GM12801 (cell line): Measurements from ENCODE around the gene KIF22.

Experiments
- TF ChIP-seq, protein P1 (sequence below): IDR thresholded peaks from one replicate; pipeline ENCODE4 v1.5.1; 2011; ENCODE audit warnings: control low read depth; ENCODE audit not compliant: insufficient read length; ENCODE audit errors: extremely low read depth

KIF22 gene

DNA sequence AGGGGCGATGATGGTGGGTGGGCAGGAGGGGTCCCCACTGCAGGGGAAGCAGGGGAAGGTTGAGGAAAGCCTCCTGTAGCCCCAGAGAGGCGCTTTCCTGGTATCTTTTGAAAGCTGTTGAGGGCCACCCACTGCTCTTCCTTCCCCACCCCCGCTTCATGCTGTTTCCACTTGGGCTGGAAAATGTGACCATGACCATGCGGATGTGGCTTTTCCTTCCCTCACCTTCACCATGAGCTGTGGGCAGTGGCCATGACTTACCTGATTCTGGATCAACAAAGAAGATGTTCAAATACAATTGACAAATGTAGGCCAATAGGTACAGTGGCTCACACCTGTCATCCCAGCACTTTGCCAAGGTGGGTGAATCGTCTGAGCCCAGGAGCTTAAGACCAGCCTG, 43.5 kb downstream of the KIF22 start:
- TF ChIP-seq, protein P1, sequence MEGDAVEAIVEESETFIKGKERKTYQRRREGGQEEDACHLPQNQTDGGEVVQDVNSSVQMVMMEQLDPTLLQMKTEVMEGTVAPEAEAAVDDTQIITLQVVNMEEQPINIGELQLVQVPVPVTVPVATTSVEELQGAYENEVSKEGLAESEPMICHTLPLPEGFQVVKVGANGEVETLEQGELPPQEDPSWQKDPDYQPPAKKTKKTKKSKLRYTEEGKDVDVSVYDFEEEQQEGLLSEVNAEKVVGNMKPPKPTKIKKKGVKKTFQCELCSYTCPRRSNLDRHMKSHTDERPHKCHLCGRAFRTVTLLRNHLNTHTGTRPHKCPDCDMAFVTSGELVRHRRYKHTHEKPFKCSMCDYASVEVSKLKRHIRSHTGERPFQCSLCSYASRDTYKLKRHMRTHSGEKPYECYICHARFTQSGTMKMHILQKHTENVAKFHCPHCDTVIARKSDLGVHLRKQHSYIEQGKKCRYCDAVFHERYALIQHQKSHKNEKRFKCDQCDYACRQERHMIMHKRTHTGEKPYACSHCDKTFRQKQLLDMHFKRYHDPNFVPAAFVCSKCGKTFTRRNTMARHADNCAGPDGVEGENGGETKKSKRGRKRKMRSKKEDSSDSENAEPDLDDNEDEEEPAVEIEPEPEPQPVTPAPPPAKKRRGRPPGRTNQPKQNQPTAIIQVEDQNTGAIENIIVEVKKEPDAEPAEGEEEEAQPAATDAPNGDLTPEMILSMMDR: no peak

DNA sequence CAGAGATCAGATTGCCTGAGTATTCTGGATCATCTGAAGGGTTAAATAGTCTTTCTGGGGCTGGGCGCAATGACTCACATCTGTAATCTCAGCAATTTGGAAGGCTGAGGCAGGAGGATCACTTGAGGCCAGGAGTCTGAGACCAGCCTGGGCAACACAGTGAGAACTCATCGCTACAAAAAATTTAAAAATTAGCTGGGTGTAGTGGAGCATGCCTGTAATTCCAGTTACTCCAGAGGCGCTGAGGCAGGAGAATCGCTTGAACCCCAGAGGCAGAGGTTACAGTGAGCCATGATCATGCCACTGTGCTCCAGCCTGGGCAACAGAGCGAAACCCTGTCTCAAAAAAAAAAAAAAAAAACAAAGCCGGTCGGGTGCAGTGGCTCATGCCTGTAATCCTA, 45.4 kb downstream of the KIF22 start:
- TF ChIP-seq, protein P1: no peak

DNA sequence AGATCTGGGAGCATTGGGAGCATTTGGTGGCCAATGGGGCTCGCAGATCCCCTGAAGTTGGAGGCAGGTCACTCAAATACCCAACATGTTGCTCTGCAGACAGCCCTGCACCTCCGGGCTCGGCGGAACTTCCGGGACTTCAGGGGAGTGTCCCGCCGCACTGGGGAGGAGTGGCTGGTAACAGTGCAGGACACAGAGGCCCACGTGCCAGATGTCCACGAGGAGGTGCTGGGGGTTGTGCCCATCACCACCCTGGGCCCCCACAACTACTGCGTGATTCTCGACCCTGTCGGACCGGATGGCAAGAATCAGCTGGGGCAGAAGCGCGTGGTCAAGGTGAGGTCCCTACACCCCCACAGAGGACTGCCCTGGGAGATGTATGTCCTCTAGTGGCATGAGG, 46.1 kb downstream of the KIF22 start:
- TF ChIP-seq, protein P1: no peak

DNA sequence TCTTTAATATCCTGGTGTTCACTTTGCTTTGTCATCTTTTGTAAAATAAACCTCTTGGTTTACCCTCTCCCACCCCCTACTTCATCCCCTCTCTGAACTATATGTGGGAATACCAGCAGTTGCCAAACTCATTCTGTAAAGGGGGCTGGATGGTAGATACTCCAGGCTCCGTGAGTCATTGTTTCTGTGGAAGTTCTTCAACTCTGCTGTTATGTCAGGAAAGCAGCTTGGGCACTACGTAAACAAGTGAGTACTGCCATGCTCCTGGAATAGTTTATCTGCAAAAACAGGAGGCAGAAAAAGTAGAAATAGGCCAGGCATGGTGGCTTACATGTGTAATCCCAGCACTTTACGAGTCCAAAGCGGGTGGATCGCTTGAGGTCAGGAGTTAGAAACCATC, 47.3 kb downstream of the KIF22 start:
- TF ChIP-seq, protein P1: no peak

DNA sequence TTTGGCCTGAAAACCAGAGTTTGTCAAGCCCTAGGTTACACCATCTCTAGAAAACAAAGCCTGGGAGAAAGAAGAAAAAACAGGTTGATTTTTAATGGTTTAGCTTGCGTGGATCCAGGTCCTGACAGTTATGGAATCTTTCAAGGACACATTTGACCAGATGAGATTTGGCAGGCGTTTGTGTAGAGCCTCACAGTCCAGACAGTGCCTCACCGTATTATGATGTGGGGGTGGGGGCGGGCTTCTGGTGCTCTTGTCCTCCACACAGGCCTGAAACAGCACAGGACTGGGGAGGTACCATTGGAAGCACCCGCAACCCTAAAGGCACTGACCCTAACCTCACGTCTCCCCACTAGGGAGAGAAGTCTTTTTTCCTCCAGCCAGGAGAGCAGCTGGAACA, 49.3 kb downstream of the KIF22 start:
- TF ChIP-seq, protein P1: no peak

DNA sequence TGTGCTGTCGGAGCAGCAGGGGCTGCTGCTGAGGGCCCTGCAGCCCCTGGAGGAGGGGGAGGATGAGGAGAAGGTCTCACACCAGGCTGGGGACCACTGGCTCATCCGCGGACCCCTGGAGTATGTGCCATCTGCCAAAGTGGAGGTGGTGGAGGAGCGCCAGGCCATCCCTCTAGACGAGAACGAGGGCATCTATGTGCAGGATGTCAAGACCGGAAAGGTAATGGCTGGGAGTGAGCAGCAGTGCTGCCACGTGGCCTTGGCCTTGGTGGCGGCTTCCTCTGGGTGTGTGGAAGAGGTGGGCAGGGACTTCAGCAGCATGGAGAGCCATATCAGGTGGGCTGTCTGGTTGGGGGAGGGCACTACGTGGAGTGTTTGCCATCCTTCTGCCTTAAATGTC, 49.7 kb downstream of the KIF22 start:
- TF ChIP-seq, protein P1: no peak

DNA sequence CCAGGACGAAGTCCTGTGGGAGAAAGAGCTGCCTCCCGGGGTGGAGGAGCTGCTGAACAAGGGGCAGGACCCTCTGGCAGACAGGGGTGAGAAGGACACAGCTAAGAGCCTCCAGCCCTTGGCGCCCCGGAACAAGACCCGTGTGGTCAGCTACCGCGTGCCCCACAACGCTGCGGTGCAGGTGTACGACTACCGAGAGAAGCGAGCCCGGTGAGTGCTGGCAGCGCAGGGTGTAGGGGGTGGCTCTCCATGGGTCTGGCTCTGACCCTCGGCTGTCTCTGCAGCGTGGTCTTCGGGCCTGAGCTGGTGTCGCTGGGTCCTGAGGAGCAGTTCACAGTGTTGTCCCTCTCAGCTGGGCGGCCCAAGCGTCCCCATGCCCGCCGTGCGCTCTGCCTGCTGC, 51.1 kb downstream of the KIF22 start:
- TF ChIP-seq, protein P1: no peak
